GM12878 (cell line): ENCODE data around the gene PPHLN1. TPM values are rescaled to one million over a fixed set of nuclear protein-coding genes. Genes with fewer than 3 reads are reported as not detected.

ENCODE experiments used
- ATAC-seq: fragments of 200-7000 bp; cut with Tn5 transposase; 3 replicates; pipeline ENCODE4 v1.9.1; 2020; ENCODE audit warnings: mild to moderate bottlenecking, moderate library complexity
- BruUV-seq: library from RNA; stranded (reverse); fragments of 400-500 nt; replicated peaks from 2 replicates; lab custom pipeline; 2021; lab: Mats Ljungman, UMichigan
- CTCF ChIA-PET: fragments of 300-600 bp; sonication (Branson Sonifier 250); formaldehyde crosslinking; extraction: SDS; loops from one replicate; lab custom pipeline; 2021; ENCODE audit warnings: inconsistent platforms; lab: Yijun Ruan, JAX
- POLR2A ChIA-PET: fragments of 350-600 bp; formaldehyde crosslinking; extraction: SDS; loops from one replicate; lab custom pipeline; 2021; ENCODE audit warnings: inconsistent platforms; lab: Charles Lee
- RAD21 ChIA-PET: fragments of 300-600 bp; sonication (Branson Sonifier 250); formaldehyde crosslinking; loops from one replicate; lab custom pipeline; 2023; ENCODE audit warnings: antibody characterized with exemption; ENCODE audit not compliant: unreplicated experiment; lab: Charles Lee
- SMC1A ChIA-PET: fragments of 300-600 bp; sonication (Branson Sonifier 250); formaldehyde crosslinking; loops from one replicate; lab custom pipeline; 2023; ENCODE audit not compliant: unreplicated experiment, uncharacterized antibody; lab: Charles Lee
- DNase-seq: peaks from one replicate; pipeline ENCODE4 v3.0.0-alpha.2; 2011; ENCODE audit warnings: low read depth, low spot score
- FAIRE-seq: peaks from 3 replicates; lab custom pipeline; 2011; peaks lifted over from hg19 to GRCh38; lab: Jason Lieb, UNC
- H2AFZ ChIP-seq: 2 replicates; pipeline ENCODE4 v1.6.0; 2011; ENCODE audit warnings: low read depth, low read length, control low read depth; ENCODE audit not compliant: control insufficient read depth
- H3K27ac ChIP-seq: 2 replicates; pipeline ENCODE4 v1.5.1; 2011; ENCODE audit warnings: control low read depth; ENCODE audit not compliant: control insufficient read depth, insufficient read depth
- H3K27me3 ChIP-seq, 2 experiments: replicated peaks in 1 of 2; 2 replicates each; pipeline versions ENCODE4 v1.6.0 to v1.6.1; 2011; ENCODE audit warnings: low read length in 1 of 2; ENCODE audit not compliant: control insufficient read depth in 2 of 2, insufficient read depth in 2 of 2
- H3K36me3 ChIP-seq, 2 experiments: 2 replicates each; pipeline ENCODE4 v1.5.1; 2011; ENCODE audit warnings: low read length in 1 of 2; ENCODE audit not compliant: control insufficient read depth in 2 of 2, insufficient read depth in 2 of 2
- H3K4me1 ChIP-seq: 2 replicates; pipeline ENCODE4 v1.6.1; 2011; ENCODE audit warnings: mild to moderate bottlenecking, low read length, moderate library complexity, mixed read lengths; ENCODE audit not compliant: control insufficient read depth, insufficient read depth
- H3K4me2 ChIP-seq: 2 replicates; pipeline ENCODE4 v1.6.0; 2011; ENCODE audit warnings: control low read depth; ENCODE audit not compliant: control insufficient read depth, insufficient read depth
- H3K4me3 ChIP-seq: fragments of 200-600 bp; sonication (generic); 2 replicates; pipeline ENCODE4 v1.5.1; 2016
- H3K79me2 ChIP-seq: 2 replicates; pipeline ENCODE4 v1.6.0; 2011; ENCODE audit warnings: low read length; ENCODE audit not compliant: control insufficient read depth, insufficient read depth
- H3K9ac ChIP-seq: 2 replicates; pipeline ENCODE4 v1.8.0; 2011; ENCODE audit warnings: low read length, control low read depth, mixed read lengths; ENCODE audit not compliant: control insufficient read depth, insufficient read depth
- H3K9me3 ChIP-seq: replicated peaks from 3 replicates; pipeline ENCODE4 v1.5.1; 2011; ENCODE audit warnings: mild to moderate bottlenecking, low read length; ENCODE audit not compliant: control insufficient read depth, insufficient read depth
- H4K20me1 ChIP-seq: 2 replicates; pipeline ENCODE4 v1.6.0; 2011; ENCODE audit not compliant: control insufficient read depth, insufficient read depth
- BCL11A ChIP-seq: IDR thresholded peaks from 2 replicates; pipeline ENCODE4 v1.6.1; 2011; ENCODE audit warnings: low read depth, low read length
- CBFB ChIP-seq: IDR thresholded peaks from 2 replicates; pipeline ENCODE4 v1.6.1; 2016; ENCODE audit warnings: antibody characterized with exemption, low read depth
- CHD4 ChIP-seq: fragments of 200-600 bp; sonication (generic); IDR thresholded peaks from 2 replicates; pipeline ENCODE4 v1.6.1; 2016; ENCODE audit warnings: mild to moderate bottlenecking
- GATAD2B ChIP-seq: fragments of 450-650 bp; conservative IDR thresholded peaks from 2 replicates; pipeline ENCODE4 v1.6.1; 2017; ENCODE audit warnings: low read depth, mild to moderate bottlenecking, moderate library complexity
- PML ChIP-seq: IDR thresholded peaks from 2 replicates; pipeline ENCODE4 v1.6.1; 2012; ENCODE audit warnings: low read length, inconsistent platforms
- POLR2AphosphoS5 ChIP-seq: IDR thresholded peaks from 2 replicates; pipeline ENCODE4 v1.6.1; 2011; ENCODE audit warnings: mild to moderate bottlenecking, low read length, inconsistent platforms
- RAD51 ChIP-seq: fragments of 450-650 bp; IDR thresholded peaks from 2 replicates; pipeline ENCODE4 v1.6.1; 2016; ENCODE audit warnings: moderate library complexity, mild to moderate bottlenecking, inconsistent platforms
- YY1 ChIP-seq: IDR thresholded peaks from 2 replicates; pipeline ENCODE4 v1.6.1; 2011; ENCODE audit warnings: low read depth, mild to moderate bottlenecking, low read length
- ZBTB40 ChIP-seq: fragments of 450-650 bp; IDR thresholded peaks from 2 replicates; pipeline ENCODE4 v1.6.1; 2016; ENCODE audit warnings: mild to moderate bottlenecking, moderate library complexity, borderline replicate concordance
- WGBS: methylation state at CpG from one replicate; pipeline ENCODE4 v1.1.6; 2016; ENCODE audit warnings: low lambda C conversion rate; ENCODE audit not compliant: insufficient replicate concordance, insufficient coverage; ENCODE audit errors: missing lambda C conversion rate; 5-methylcytosine and 5-hydroxymethylcytosine counted together
- in situ Hi-C: fragments of 300-500 bp; cut with MboI; formaldehyde crosslinking; loops from 9 replicates; pipeline ENCODE4 v1.14.3; 2018; ENCODE audit warnings: mixed read lengths
- intact Hi-C: fragments of 100-400 bp; cut with micrococcal nuclease; formaldehyde crosslinking; loops from one replicate; pipeline ENCODE4 v1.14.2; 2022; ENCODE audit not compliant: unreplicated experiment
- polyA plus RNA-seq, 11 experiments: library from polyadenylated mRNA; depleted of rRNA in 4 of 11; unstranded in 6 of 11; stranded (reverse) in 5 of 11; fragments of >200 nt; fragmentation: Nextera tagmentation in 4 of 11; fragmentation: Illumina TruSeq in 1 of 11; extraction: Ambion mirVana in 4 of 11; extraction: Trizol in 1 of 11; gene quantifications; 1 replicate in 1 of 11; 2 replicates in 10 of 11; pipeline versions ENCODE4 v1.2.1 to v1.2.3, GENCODE V29; 2011 to 2016; ENCODE audit warnings: inconsistent platforms in 2 of 11, missing spikeins in 2 of 11, low read depth in 1 of 11
- total RNA-seq, 4 experiments: library from RNA; depleted of rRNA in 3 of 4; stranded (reverse); fragments of >200 nt in 3 of 4; fragmentation: Illumina TruSeq in 1 of 4; extraction: Trizol in 1 of 4; gene quantifications; 2 replicates each; pipeline versions ENCODE4 v1.2.1 to v1.2.3, GENCODE V29; 2013 to 2021
- TF ChIP-seq, protein P1 (sequence below): fragments of 450-650 bp; IDR thresholded peaks from 2 replicates; pipeline ENCODE4 v1.6.1; 2017; ENCODE audit warnings: mild to moderate bottlenecking, low read depth, inconsistent platforms; ENCODE audit not compliant: poor library complexity, severe bottlenecking

The PPHLN1 gene
- total and polyA plus RNA-seq, 10 of the 15 experiments (the other 5 are each of a cell fraction or from before 2014, with no cell fraction given), result 73.6 to 117 (median 92.1) TPM

GRCh38 chr12:42463671-42464070, 137.7 kb downstream of the PPHLN1 start:
- Histone ChIP-seq H4K20me1 (no peaks in the 10 kb centered on the region), H3K4me1 (peaks cover 6% of the 10 kb centered on the region), H3K27ac (no peak overlapping the region)
- in situ Hi-C loops, result no loop called here
- no peak for ATAC-seq
- DNase-seq, result no peak
- POLR2A ChIA-PET, result interaction anchor here (0.5 kb wide), 1 partner anchor 8 kb away, joined by 4 read pairs; no protein-coding TSS in a partner anchor
- no peak for TF ChIP-seq YY1
- TF ChIP-seq GATAD2B, result no peak
- TF ChIP-seq, all 136 proteins: peak for 0
- Histone ChIP-seq H3K4me2 (no peak overlapping the region), H3K79me2 (no peaks in the 10 kb centered on the region), H3K36me3 (no peaks in the 10 kb centered on the region; a peak in 1 of 4 replicates), H3K9me3 (no peaks in the 10 kb centered on the region), H2AFZ (no peak overlapping the region), H3K4me3 (no peak overlapping the region), H3K27me3 (no peaks in the 10 kb centered on the region), H3K9ac (no peak overlapping the region)
- ChIA-PET CTCF (interaction anchor here (1.3 to 1.5 kb wide), 3 partner anchors 34 to 820 kb away, joined by 3 to 6 read pairs (median 4); no protein-coding TSS in a partner anchor), SMC1A (interaction anchor here (0.6 to 1.7 kb wide), 2 partner anchors 83 to 611 kb away, joined by 3 read pairs; no protein-coding TSS in a partner anchor), RAD21 (no interaction called here)
- 96% methylated on average over 4 of the region's 4 CpGs for WGBS
- BruUV-seq, result no TSS peak
- intact Hi-C loops, result loop anchor here (10.0 kb wide), 1 partner anchor 319 kb away; the partner anchor contains the start of gene GXYLT1
- FAIRE-seq, result no peak

- ChIA-PET POLR2A (interaction anchor here (0.5 to 0.6 kb wide), 2 partner anchors 14 to 1259 kb away, joined by 3 read pairs; no protein-coding TSS in a partner anchor), CTCF (interaction anchor here (0.7 to 11.4 kb wide), 6 partner anchors 11 to 870 kb away, joined by 3 to 87 read pairs (median 10); no protein-coding TSS in a partner anchor), RAD21 (interaction anchor here (1.0 to 3.3 kb wide), 10 partner anchors 10 to 869 kb away, joined by 3 to 25 read pairs (median 5); no protein-coding TSS in a partner anchor), SMC1A (interaction anchor here (0.6 to 6.4 kb wide), 19 partner anchors 10 to 870 kb away, joined by 3 to 40 read pairs (median 6); no protein-coding TSS in a partner anchor)
- Histone ChIP-seq H3K4me1 (peaks cover 18% of the 10 kb centered on the region), H2AFZ (peak overlapping the region; percentile 59; the same call in 1 of the 2 replicates), H3K9ac (no peak overlapping the region), H3K27me3 (no peaks in the 10 kb centered on the region), H3K9me3 (no peaks in the 10 kb centered on the region), H3K4me3 (peak overlapping the region; percentile 52; the same call in 1 of the 2 replicates), H3K79me2 (no peaks in the 10 kb centered on the region), H3K27ac (peak overlapping the region; percentile 72), H4K20me1 (no peaks in the 10 kb centered on the region), H3K4me2 (peak overlapping the region; percentile 96), H3K36me3 (no peaks in the 10 kb centered on the region)
- in situ Hi-C loops (no loop called here), intact Hi-C loops (loop anchor here (5.0 to 10.0 kb wide), 2 partner anchors 324 to 1289 kb away; partner anchors contain the start of genes GXYLT1, IRAK4 and PUS7L)
- BruUV-seq, result no TSS peak
- ATAC-seq, result peak; percentile 65
- peak; percentile 45 for DNase-seq
- WGBS, result 0% methylated on average over 9 of the region's 9 CpGs
- FAIRE-seq, result peak; percentile 41
- TF ChIP-seq POLR2AphosphoS5 (no peak), RAD51 (0 out of 2 replicates have a peak, but pooled peaks have one; percentile 12), ZBTB40 (no peak), CHD4 (no peak), BCL11A (0 out of 2 replicates have a peak, but pooled peaks have one; percentile 51), CBFB (peak; percentile 43; the same call in 1 of the 2 replicates), PML (no peak)
- TF ChIP-seq, protein P1, sequence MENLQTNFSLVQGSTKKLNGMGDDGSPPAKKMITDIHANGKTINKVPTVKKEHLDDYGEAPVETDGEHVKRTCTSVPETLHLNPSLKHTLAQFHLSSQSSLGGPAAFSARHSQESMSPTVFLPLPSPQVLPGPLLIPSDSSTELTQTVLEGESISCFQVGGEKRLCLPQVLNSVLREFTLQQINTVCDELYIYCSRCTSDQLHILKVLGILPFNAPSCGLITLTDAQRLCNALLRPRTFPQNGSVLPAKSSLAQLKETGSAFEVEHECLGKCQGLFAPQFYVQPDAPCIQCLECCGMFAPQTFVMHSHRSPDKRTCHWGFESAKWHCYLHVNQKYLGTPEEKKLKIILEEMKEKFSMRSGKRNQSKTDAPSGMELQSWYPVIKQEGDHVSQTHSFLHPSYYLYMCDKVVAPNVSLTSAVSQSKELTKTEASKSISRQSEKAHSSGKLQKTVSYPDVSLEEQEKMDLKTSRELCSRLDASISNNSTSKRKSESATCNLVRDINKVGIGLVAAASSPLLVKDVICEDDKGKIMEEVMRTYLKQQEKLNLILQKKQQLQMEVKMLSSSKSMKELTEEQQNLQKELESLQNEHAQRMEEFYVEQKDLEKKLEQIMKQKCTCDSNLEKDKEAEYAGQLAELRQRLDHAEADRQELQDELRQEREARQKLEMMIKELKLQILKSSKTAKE, result no peak
Measured at GRCh38 chr12:42468341-42468821, 142.4 kb downstream of the PPHLN1 start.
